ENCODE data around the gene MAPK1.

DNA sequence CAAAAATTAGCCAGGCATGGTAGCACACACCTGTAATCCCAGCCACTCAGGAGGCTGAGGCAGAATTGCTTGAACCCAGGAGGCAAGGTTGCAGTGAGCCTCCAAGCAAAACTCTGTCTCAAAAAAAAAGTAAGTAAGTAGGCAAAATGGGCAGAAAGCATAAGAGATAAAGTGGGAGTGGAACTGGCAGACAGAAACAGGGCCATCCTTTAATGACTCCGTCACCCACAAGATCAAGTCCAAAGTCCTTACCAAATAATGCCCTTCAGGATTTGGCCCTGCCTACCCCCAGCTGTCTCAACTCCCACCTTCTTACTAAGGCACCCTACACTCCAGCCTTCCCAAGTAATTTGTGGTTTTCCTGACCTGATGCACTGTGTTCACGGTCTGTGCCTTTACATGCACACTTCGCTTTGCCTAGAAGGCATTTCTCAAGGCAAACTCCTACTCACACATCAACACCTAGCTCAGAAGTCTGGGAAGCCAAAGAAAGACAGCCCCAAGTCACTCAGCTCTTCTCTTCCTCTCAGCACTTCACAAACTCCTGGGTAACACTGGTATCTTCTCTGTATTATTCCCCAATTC is 6.1 kb downstream of the MAPK1 start:
- TF ChIP-seq, protein P1, sequence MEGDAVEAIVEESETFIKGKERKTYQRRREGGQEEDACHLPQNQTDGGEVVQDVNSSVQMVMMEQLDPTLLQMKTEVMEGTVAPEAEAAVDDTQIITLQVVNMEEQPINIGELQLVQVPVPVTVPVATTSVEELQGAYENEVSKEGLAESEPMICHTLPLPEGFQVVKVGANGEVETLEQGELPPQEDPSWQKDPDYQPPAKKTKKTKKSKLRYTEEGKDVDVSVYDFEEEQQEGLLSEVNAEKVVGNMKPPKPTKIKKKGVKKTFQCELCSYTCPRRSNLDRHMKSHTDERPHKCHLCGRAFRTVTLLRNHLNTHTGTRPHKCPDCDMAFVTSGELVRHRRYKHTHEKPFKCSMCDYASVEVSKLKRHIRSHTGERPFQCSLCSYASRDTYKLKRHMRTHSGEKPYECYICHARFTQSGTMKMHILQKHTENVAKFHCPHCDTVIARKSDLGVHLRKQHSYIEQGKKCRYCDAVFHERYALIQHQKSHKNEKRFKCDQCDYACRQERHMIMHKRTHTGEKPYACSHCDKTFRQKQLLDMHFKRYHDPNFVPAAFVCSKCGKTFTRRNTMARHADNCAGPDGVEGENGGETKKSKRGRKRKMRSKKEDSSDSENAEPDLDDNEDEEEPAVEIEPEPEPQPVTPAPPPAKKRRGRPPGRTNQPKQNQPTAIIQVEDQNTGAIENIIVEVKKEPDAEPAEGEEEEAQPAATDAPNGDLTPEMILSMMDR (conservative IDR thresholded peaks at IDR 0.05; ENCODE audit: low read length) = no peak
- TF ChIP-seq EZH2phosphoT487 (IDR thresholded peaks at IDR 0.05; ENCODE audit: borderline replicate concordance, low read depth, low read length) = no peak
